ENCODE measurements around the gene EPOP. TPM values are rescaled to one million over a fixed set of nuclear protein-coding genes. Genes with fewer than 3 reads are reported as not detected.

Gene EPOP
- 2.0 TPM for total RNA-seq (ENCODE audit: unreplicated experiment)
- long read RNA-seq, partial matches to known transcripts = 0 of 1 reads
- long read RNA-seq, other reads (novel, unspliced or antisense) = 0 of 1 reads

GRCh38 chr17:38674749-38675615 is at the start of gene EPOP:
EPOP (minus strand) TSS chr17:38674957; CDS start chr17:38674495, 462 bp downstream.
- peak within 1 kb of the TSS; percentile 39 for H3K4me3 Mint-ChIP-seq (ENCODE audit: unreplicated experiment)
- peak; percentile 83 for DNase-seq
- H3K27ac Mint-ChIP-seq (ENCODE audit: unreplicated experiment) = peak within 1 kb of the TSS; percentile 38
- peaks cover 3% of the 10 kb centered on the region for H3K4me1 Mint-ChIP-seq (ENCODE audit: low read depth, unreplicated experiment)
- H3K27me3 Mint-ChIP-seq (ENCODE audit: unreplicated experiment) = peaks cover 24% of the 10 kb centered on the region
- H3K9me3 Mint-ChIP-seq (ENCODE audit: unreplicated experiment) = peaks cover 9% of the 10 kb centered on the region
- no peaks in the 10 kb centered on the region for H3K36me3 Mint-ChIP-seq (ENCODE audit: unreplicated experiment)
- TF ChIP-seq CTCF (IDR thresholded peaks at IDR 0.05; ENCODE audit: partially characterized antibody, unreplicated experiment) = no peak

- Mint-ChIP-seq H3K27ac (ENCODE audit: unreplicated experiment) (no peak overlapping the region), H3K27me3 (ENCODE audit: unreplicated experiment) (peaks cover 4% of the 10 kb centered on the region), H3K4me1 (ENCODE audit: low read depth, unreplicated experiment) (peaks cover 21% of the 10 kb centered on the region), H3K36me3 (ENCODE audit: unreplicated experiment) (no peaks in the 10 kb centered on the region), H3K9me3 (ENCODE audit: unreplicated experiment) (peaks cover 3% of the 10 kb centered on the region), H3K4me3 (ENCODE audit: unreplicated experiment) (no peak overlapping the region)
- no peak for DNase-seq
- no peak for TF ChIP-seq CTCF (IDR thresholded peaks at IDR 0.05; ENCODE audit: partially characterized antibody, unreplicated experiment)
These were observed 47.0 kb upstream of the EPOP start for GRCh38 chr17:38721802-38722201.

- H3K4me1 Mint-ChIP-seq (ENCODE audit: low read depth, unreplicated experiment) = peaks cover 18% of the 10 kb centered on the region
- TF ChIP-seq CTCF (IDR thresholded peaks at IDR 0.05; ENCODE audit: partially characterized antibody, unreplicated experiment) = no peak
- H3K36me3 Mint-ChIP-seq (ENCODE audit: unreplicated experiment) = no peaks in the 10 kb centered on the region
- DNase-seq = no peak
- H3K4me3 Mint-ChIP-seq (ENCODE audit: unreplicated experiment) = no peak overlapping the region
- H3K27ac Mint-ChIP-seq (ENCODE audit: unreplicated experiment) = no peak overlapping the region
- H3K27me3 Mint-ChIP-seq (ENCODE audit: unreplicated experiment) = peaks cover 4% of the 10 kb centered on the region
- peaks cover 3% of the 10 kb centered on the region for H3K9me3 Mint-ChIP-seq (ENCODE audit: unreplicated experiment)
These were observed 46.2 kb upstream of the EPOP start for GRCh38 chr17:38720941-38721340.

GRCh38 chr17:38719943-38720641 is 45.3 kb upstream of the EPOP start:
- Mint-ChIP-seq H3K36me3 (ENCODE audit: unreplicated experiment) (no peaks in the 10 kb centered on the region), H3K9me3 (ENCODE audit: unreplicated experiment) (peaks cover 4% of the 10 kb centered on the region), H3K4me3 (ENCODE audit: unreplicated experiment) (peak overlapping the region; percentile 71), H3K27me3 (ENCODE audit: unreplicated experiment) (peaks cover 6% of the 10 kb centered on the region), H3K4me1 (ENCODE audit: low read depth, unreplicated experiment) (peaks cover 15% of the 10 kb centered on the region), H3K27ac (ENCODE audit: unreplicated experiment) (no peak overlapping the region)
- peak; percentile 58 for DNase-seq
- no peak for TF ChIP-seq CTCF (IDR thresholded peaks at IDR 0.05; ENCODE audit: partially characterized antibody, unreplicated experiment)

All from glutamatergic neuron (in vitro differentiated cells).